IPS DF 6.9 (cell line): ENCODE measurements around the gene CCDC181.
"Not testable (repeated sequence)": the region's sequence is repeated elsewhere in the genome, so short reads cannot be mapped to it uniquely, and the experiment has no call there.

Experiments
- DNase-seq: peaks from one replicate; pipeline ENCODE4 v3.0.0-alpha.2; 2013; ENCODE audit warnings: low read depth, low spot score
- H3K27ac ChIP-seq: one replicate; pipeline ENCODE4 v1.5.1; 2013; ENCODE audit warnings: low read length, control low read depth
- H3K27me3 ChIP-seq: 2 replicates; pipeline ENCODE4 v1.6.1; 2013; ENCODE audit warnings: mild to moderate bottlenecking, low read length; ENCODE audit not compliant: control insufficient read depth, insufficient read depth
- H3K36me3 ChIP-seq: 2 replicates; pipeline ENCODE4 v1.6.1; 2013; ENCODE audit warnings: low read length; ENCODE audit not compliant: control insufficient read depth, insufficient read depth
- H3K4me1 ChIP-seq: 2 replicates; pipeline ENCODE4 v1.6.1; 2013; ENCODE audit warnings: low read length; ENCODE audit not compliant: control insufficient read depth, insufficient read depth
- H3K4me3 ChIP-seq: 2 replicates; pipeline ENCODE4 v1.5.1; 2013; ENCODE audit warnings: mild to moderate bottlenecking, low read length
- H3K9me3 ChIP-seq: 2 replicates; pipeline ENCODE4 v1.6.1; 2013; ENCODE audit warnings: low read length, inconsistent platforms; ENCODE audit not compliant: control insufficient read depth, insufficient read depth
- WGBS: extraction: QIAGEN DNeasy Blood & Tissue Kit; methylation state at CpG from one replicate; pipeline ENCODE4 v1.1.7; 2013; ENCODE audit warnings: mixed read lengths, missing lambda C conversion rate; ENCODE audit not compliant: insufficient read length, insufficient coverage; 5-methylcytosine and 5-hydroxymethylcytosine counted together

Gene CCDC181

GRCh38 chr1:169460191-169460833 lies 33.0 kb upstream of the CCDC181 start:
- no peaks in the 10 kb centered on the region for H3K9me3 ChIP-seq
- H3K36me3 ChIP-seq: no peaks in the 10 kb centered on the region
- no peaks in the 10 kb centered on the region for H3K4me1 ChIP-seq
- peak; percentile 5 for DNase-seq
- peak overlapping the region; percentile 23; the same call in 1 of the 2 replicates for H3K4me3 ChIP-seq
- H3K27ac ChIP-seq: no peak overlapping the region
- WGBS: no CpG with 5 or more reads among the region's 35 CpGs
- H3K27me3 ChIP-seq: no peaks in the 10 kb centered on the region

GRCh38 chr1:169457443-169457842 lies 30.2 kb upstream of the CCDC181 start:
- no peaks in the 10 kb centered on the region for H3K9me3 ChIP-seq
- H3K4me1 ChIP-seq: no peaks in the 10 kb centered on the region
- no CpG with 5 or more reads among the region's 1 CpG for WGBS
- no peak for DNase-seq
- H3K36me3 ChIP-seq: no peaks in the 10 kb centered on the region
- H3K4me3 ChIP-seq: no peak overlapping the region
- no peak overlapping the region for H3K27ac ChIP-seq
- no peaks in the 10 kb centered on the region for H3K27me3 ChIP-seq

GRCh38 chr1:169456029-169456428 lies 28.8 kb upstream of the CCDC181 start:
- Histone ChIP-seq H3K4me3 (no peak overlapping the region), H3K9me3 (no peaks in the 10 kb centered on the region), H3K4me1 (no peaks in the 10 kb centered on the region), H3K27ac (no peak overlapping the region), H3K27me3 (no peaks in the 10 kb centered on the region), H3K36me3 (no peaks in the 10 kb centered on the region)
- DNase-seq: no peak
- WGBS: no CpG with 5 or more reads among the region's 2 CpGs

GRCh38 chr1:169452921-169453320 lies 25.6 kb upstream of the CCDC181 start:
- no peaks in the 10 kb centered on the region for H3K9me3 ChIP-seq
- no peaks in the 10 kb centered on the region for H3K4me1 ChIP-seq
- no peaks in the 10 kb centered on the region for H3K36me3 ChIP-seq
- no peak overlapping the region for H3K27ac ChIP-seq
- no peak for DNase-seq
- WGBS: no CpG with 5 or more reads among the region's 2 CpGs
- H3K4me3 ChIP-seq: no peak overlapping the region
- H3K27me3 ChIP-seq: no peaks in the 10 kb centered on the region

- no peaks in the 10 kb centered on the region for H3K27me3 ChIP-seq
- no peak overlapping the region for H3K4me3 ChIP-seq
- no peak overlapping the region for H3K27ac ChIP-seq
- no peaks in the 10 kb centered on the region for H3K9me3 ChIP-seq
- no peak for DNase-seq
- H3K36me3 ChIP-seq: no peaks in the 10 kb centered on the region
- H3K4me1 ChIP-seq: no peaks in the 10 kb centered on the region
- WGBS: no CpG with 5 or more reads among the region's 1 CpG
Measured at GRCh38 chr1:169451218-169451824, 24.0 kb upstream of the CCDC181 start.

- DNase-seq: no peak
- Histone ChIP-seq H3K27ac (no peak overlapping the region), H3K4me3 (no peak overlapping the region), H3K27me3 (no peaks in the 10 kb centered on the region), H3K4me1 (no peaks in the 10 kb centered on the region), H3K36me3 (no peaks in the 10 kb centered on the region), H3K9me3 (no peaks in the 10 kb centered on the region)
- no CpG with 5 or more reads among the region's 3 CpGs for WGBS
Measured at GRCh38 chr1:169443923-169444322, 16.6 kb upstream of the CCDC181 start.

GRCh38 chr1:169426174-169426705 lies 1.0 kb downstream of the CCDC181 start:
- no peak overlapping the region for H3K27ac ChIP-seq
- 100% methylated on average over 1 of the region's 6 CpGs for WGBS
- H3K9me3 ChIP-seq: no peaks in the 10 kb centered on the region
- H3K4me1 ChIP-seq: no peaks in the 10 kb centered on the region
- H3K4me3 ChIP-seq: no peak overlapping the region
- no peak for DNase-seq
- no peaks in the 10 kb centered on the region for H3K27me3 ChIP-seq
- no peaks in the 10 kb centered on the region for H3K36me3 ChIP-seq

- Histone ChIP-seq H3K9me3 (no peaks in the 10 kb centered on the region), H3K27ac (no peak overlapping the region), H3K4me3 (no peak overlapping the region), H3K27me3 (no peaks in the 10 kb centered on the region), H3K4me1 (no peaks in the 10 kb centered on the region), H3K36me3 (no peaks in the 10 kb centered on the region)
- whole genome bisulfite sequencing: no CpG with 5 or more reads among the region's 5 CpGs
- DNase-seq: no peak
Measured at GRCh38 chr1:169421309-169421708, 6.0 kb downstream of the CCDC181 start.

GRCh38 chr1:169414952-169415351 lies 12.3 kb downstream of the CCDC181 start:
- H3K27me3 ChIP-seq: no peaks in the 10 kb centered on the region
- no CpG with 5 or more reads among the region's 2 CpGs for WGBS
- no peaks in the 10 kb centered on the region for H3K4me1 ChIP-seq
- no peak for DNase-seq
- H3K4me3 ChIP-seq: no peak overlapping the region
- H3K36me3 ChIP-seq: no peaks in the 10 kb centered on the region
- H3K9me3 ChIP-seq: no peaks in the 10 kb centered on the region
- H3K27ac ChIP-seq: no peak overlapping the region

GRCh38 chr1:169408340-169408739 lies 18.9 kb downstream of the CCDC181 start:
- DNase-seq, H3K36me3 ChIP-seq, H3K9me3 ChIP-seq, H3K4me1 ChIP-seq, H3K27me3 ChIP-seq, H3K4me3 ChIP-seq, H3K27ac ChIP-seq: not testable (repeated sequence)
- no CpG with 5 or more reads among the region's 5 CpGs for WGBS

GRCh38 chr1:169402578-169402977 lies 24.7 kb downstream of the CCDC181 start:
- no CpG with 5 or more reads among the region's 1 CpG for WGBS
- H3K27ac ChIP-seq, H3K36me3 ChIP-seq, H3K4me1 ChIP-seq, H3K27me3 ChIP-seq, H3K4me3 ChIP-seq, H3K9me3 ChIP-seq, DNase-seq: not testable (repeated sequence)
